Spleen (tissue), 11 donors: ENCODE results near the gene USP6NL. TPM values are rescaled to one million over a fixed set of nuclear protein-coding genes. Genes with fewer than 3 reads are reported as not detected.

Source experiments
- DNase-seq: peaks from one replicate; pipeline ENCODE4 v3.0.0-alpha.2; 2020
- H3K27ac ChIP-seq, 8 donors: fragments of 200-600 bp; sonication (generic) in 7 of 8; 1 replicate in 4 of 8; 2 replicates in 4 of 8; pipeline versions ENCODE4 v1.5.0 to v1.8.0; 2016 to 2021; ENCODE audit warnings: inconsistent platforms in 4 of 8, mild to moderate bottlenecking in 4 of 8, moderate library complexity in 1 of 8
- H3K27me3 ChIP-seq, 7 donors: fragments of 200-600 bp; sonication (generic) in 6 of 7; replicated peaks in 1 of 7; 1 replicate in 4 of 7; 2 replicates in 3 of 7; pipeline versions ENCODE4 v1.5.0 to v1.8.0; 2016 to 2021; ENCODE audit warnings: inconsistent platforms in 3 of 7, mild to moderate bottlenecking in 1 of 7
- H3K36me3 ChIP-seq, 6 donors: fragments of 200-600 bp; sonication (generic) in 5 of 6; 1 replicate in 4 of 6; 2 replicates in 2 of 6; pipeline versions ENCODE4 v1.5.0 to v1.8.0; 2016 to 2021; ENCODE audit warnings: inconsistent platforms in 2 of 6
- H3K4me1 ChIP-seq, 6 donors: fragments of 200-600 bp; sonication (generic) in 5 of 6; 1 replicate in 3 of 6; 2 replicates in 3 of 6; pipeline versions ENCODE4 v1.5.0 to v1.8.0; 2016 to 2021; ENCODE audit warnings: inconsistent platforms in 3 of 6
- H3K4me3 ChIP-seq, 8 donors: fragments of 200-600 bp; sonication (generic) in 7 of 8; 1 replicate in 4 of 8; 2 replicates in 4 of 8; pipeline versions ENCODE4 v1.5.0 to v1.8.0; 2016 to 2021; ENCODE audit warnings: inconsistent platforms in 4 of 8, mild to moderate bottlenecking in 4 of 8, moderate library complexity in 2 of 8
- H3K9me3 ChIP-seq, 8 donors: fragments of 200-600 bp; sonication (generic) in 7 of 8; 1 replicate in 4 of 8; 2 replicates in 4 of 8; pipeline versions ENCODE4 v1.5.0 to v1.8.0; 2016 to 2021; ENCODE audit warnings: inconsistent platforms in 4 of 8
- POLR2A ChIP-seq, 3 donors: fragments of 450-650 bp; IDR thresholded peaks; one replicate each; pipeline ENCODE4 v1.5.1; 2017; ENCODE audit warnings: antibody characterized with exemption in 3 of 3, mild to moderate bottlenecking in 1 of 3
- POLR2AphosphoS5 ChIP-seq, 3 donors: sonication (generic); formaldehyde crosslinking; IDR thresholded peaks; one replicate each; pipeline ENCODE4 v1.5.1; 2017; ENCODE audit warnings: antibody characterized with exemption in 3 of 3
- WGBS, 5 donors: extraction: QIAGEN DNeasy Blood & Tissue Kit in 3 of 5; methylation state at CpG; one replicate each; pipeline versions ENCODE4 v1.1.5 to v1.1.7; 2013 to 2018; 5-methylcytosine and 5-hydroxymethylcytosine counted together
- intact Hi-C: fragments of 100-400 bp; cut with DNase I; formaldehyde crosslinking; loops from one replicate; pipeline ENCODE4 v1.15.0; 2023; ENCODE audit warnings: low total_unique reads
- polyA plus RNA-seq, 3 donors: library from polyadenylated mRNA; stranded (reverse); fragments of 200-250 nt; gene quantifications; one replicate each; pipeline ENCODE4 v1.2.1, GENCODE V29; 2013
- total RNA-seq, 7 donors: library from RNA; depleted of rRNA in 3 of 7; stranded (reverse); fragments of >200 nt in 3 of 7; fragmentation: NEBNext Ultra II Directional in 4 of 7; extraction: Animal tissue kit (Norgen Biotek cat#: 25700) in 4 of 7; gene quantifications; one replicate each; pipeline versions ENCODE4 v1.1.0 to v1.2.1, GENCODE V29; 2016 to 2021
- TF ChIP-seq, protein P1 (sequence below), 11 experiments: fragments of 200-600 bp in 7 of 11; fragments of 450-650 bp in 4 of 11; sonication (generic) in 4 of 11; IDR thresholded peaks in 8 of 11; conservative IDR thresholded peaks in 3 of 11; 1 replicate in 7 of 11; 2 replicates in 4 of 11; pipeline versions ENCODE4 v1.4.0 to v1.8.0; 2016 to 2021; ENCODE audit warnings: antibody characterized with exemption in 11 of 11, inconsistent platforms in 4 of 11, mild to moderate bottlenecking in 1 of 11
- donor health status: healthy with polysubstance abuse.
- donor health status: DM: no; HTN: no; CAD: no; lungs with moderate emphysema.
- donor health status: DM: no; HTN: no; CAD: no.
- donor health status: Bipolar disorder and iron deficiency.
- donor health status: healthy.
- donor health status: DM: no; HTN: no; CAD: no.
- donor health status: DM: yes; HTN: yes; CAD: no.

The USP6NL gene
- total and polyA plus RNA-seq, 10 donors: 11.0 to 51.7 (median 37.7) TPM

DNA sequence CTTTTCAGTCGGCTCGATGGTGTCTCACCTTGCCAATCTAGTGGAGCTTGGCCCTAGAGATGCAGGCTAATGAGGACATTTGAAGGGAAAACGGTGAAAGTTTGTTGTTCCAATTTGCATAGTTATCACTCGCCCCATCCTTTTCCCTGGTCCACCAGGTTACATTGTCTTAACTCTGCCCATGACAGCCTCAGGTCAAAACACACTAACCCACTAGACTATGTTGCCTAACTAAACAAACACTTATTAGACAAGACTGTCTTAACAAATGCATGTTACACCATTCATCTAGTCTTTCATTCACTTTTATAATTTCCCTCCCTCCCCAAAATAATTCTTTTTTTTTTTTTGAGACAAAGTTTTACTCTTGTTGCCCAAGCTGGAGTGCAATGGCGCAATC lies 40.7 kb downstream of the USP6NL start:
- Histone ChIP-seq H3K4me1 (peaks cover 40 to 96% (median 62%) of the 10 kb centered on the region in 6 donors), H3K4me3 (no peak overlapping the region), H3K36me3 (no peaks in the 10 kb centered on the region), H3K27ac (no peak overlapping the region), H3K27me3 (no peaks in the 10 kb centered on the region), H3K9me3 (no peaks in the 10 kb centered on the region)
- DNase-seq: no peak
- 85 to 94% (median 88%) methylated on average over 5 of the region's 5 CpGs for WGBS, 5 donors
- TF ChIP-seq, protein P1, sequence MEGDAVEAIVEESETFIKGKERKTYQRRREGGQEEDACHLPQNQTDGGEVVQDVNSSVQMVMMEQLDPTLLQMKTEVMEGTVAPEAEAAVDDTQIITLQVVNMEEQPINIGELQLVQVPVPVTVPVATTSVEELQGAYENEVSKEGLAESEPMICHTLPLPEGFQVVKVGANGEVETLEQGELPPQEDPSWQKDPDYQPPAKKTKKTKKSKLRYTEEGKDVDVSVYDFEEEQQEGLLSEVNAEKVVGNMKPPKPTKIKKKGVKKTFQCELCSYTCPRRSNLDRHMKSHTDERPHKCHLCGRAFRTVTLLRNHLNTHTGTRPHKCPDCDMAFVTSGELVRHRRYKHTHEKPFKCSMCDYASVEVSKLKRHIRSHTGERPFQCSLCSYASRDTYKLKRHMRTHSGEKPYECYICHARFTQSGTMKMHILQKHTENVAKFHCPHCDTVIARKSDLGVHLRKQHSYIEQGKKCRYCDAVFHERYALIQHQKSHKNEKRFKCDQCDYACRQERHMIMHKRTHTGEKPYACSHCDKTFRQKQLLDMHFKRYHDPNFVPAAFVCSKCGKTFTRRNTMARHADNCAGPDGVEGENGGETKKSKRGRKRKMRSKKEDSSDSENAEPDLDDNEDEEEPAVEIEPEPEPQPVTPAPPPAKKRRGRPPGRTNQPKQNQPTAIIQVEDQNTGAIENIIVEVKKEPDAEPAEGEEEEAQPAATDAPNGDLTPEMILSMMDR (IDR thresholded peaks at IDR 0.05 in 8 of 11, conservative IDR thresholded peaks at IDR 0.05 in 3 of 11): no peak
- no peak for TF ChIP-seq POLR2A (IDR thresholded peaks at IDR 0.05)
- TF ChIP-seq POLR2AphosphoS5 (IDR thresholded peaks at IDR 0.05): no peak
- intact Hi-C loops: loop anchor here (5.0 kb wide), 1 partner anchor 38 kb away; no protein-coding TSS in a partner anchor

DNA sequence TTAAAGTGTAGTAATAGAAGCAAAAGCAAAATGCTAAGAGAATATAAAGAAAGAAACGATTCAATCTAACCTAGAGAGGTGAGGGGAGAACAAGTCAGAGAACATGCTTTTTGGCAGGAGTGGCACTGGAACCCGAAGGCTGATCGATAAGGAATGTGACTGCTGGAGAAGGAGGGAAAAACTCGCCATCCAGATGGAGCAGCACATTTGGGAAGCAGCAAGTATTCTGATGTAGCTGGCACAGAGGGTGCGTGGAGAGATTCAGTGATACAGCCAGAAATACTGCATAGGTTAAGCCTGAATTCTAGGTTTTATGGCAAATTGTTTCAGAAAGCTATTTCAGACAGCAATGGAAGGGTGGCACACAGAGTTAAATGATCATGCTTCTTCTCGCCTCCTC lies 42.0 kb downstream of the USP6NL start:
- intact Hi-C loops: no loop called here
- Histone ChIP-seq H3K4me3 (no peak overlapping the region), H3K27me3 (no peaks in the 10 kb centered on the region), H3K4me1 (peaks cover 33 to 96% (median 54%) of the 10 kb centered on the region in 6 donors), H3K36me3 (no peaks in the 10 kb centered on the region), H3K9me3 (no peaks in the 10 kb centered on the region), H3K27ac (no peak overlapping the region)
- TF ChIP-seq POLR2AphosphoS5 (IDR thresholded peaks at IDR 0.05) (no peak), POLR2A (IDR thresholded peaks at IDR 0.05) (no peak)
- TF ChIP-seq, protein P1 (IDR thresholded peaks at IDR 0.05 in 8 of 11, conservative IDR thresholded peaks at IDR 0.05 in 3 of 11): no peak
- DNase-seq: no peak
- WGBS, 5 donors: 86 to 94% (median 92%) methylated on average over 6 of the region's 6 CpGs

DNA sequence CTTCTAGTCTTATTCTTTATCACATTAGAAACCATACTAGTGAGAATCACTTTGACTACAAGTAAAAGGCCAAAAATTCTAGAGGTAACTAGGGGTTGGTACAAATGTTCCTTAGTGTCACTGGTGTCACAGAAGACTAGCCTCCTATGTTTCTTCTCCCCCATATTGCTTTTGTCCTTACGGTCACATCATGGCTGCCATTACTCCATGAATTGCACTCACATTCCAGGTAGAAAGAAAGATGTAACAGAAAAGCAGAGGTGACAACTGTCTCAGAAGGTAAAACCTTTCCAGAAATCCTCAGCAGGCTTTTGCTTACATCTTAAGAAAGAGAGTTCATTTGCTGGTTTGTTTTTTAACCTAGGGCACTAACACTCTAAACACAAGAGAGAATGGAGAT lies 42.9 kb downstream of the USP6NL start:
- Histone ChIP-seq H3K27ac (no peak overlapping the region), H3K9me3 (no peaks in the 10 kb centered on the region), H3K27me3 (no peaks in the 10 kb centered on the region), H3K4me1 (peaks cover 24 to 96% (median 52%) of the 10 kb centered on the region in 6 donors), H3K4me3 (no peak overlapping the region), H3K36me3 (no peaks in the 10 kb centered on the region)
- DNase-seq: no peak
- 88 to 100% (median 97%) methylated on average over 1 of the region's 1 CpG for WGBS, 5 donors
- intact Hi-C loops: no loop called here
- no peak for TF ChIP-seq POLR2A (IDR thresholded peaks at IDR 0.05)
- TF ChIP-seq, protein P1 (IDR thresholded peaks at IDR 0.05 in 8 of 11, conservative IDR thresholded peaks at IDR 0.05 in 3 of 11): no peak
- TF ChIP-seq POLR2AphosphoS5 (IDR thresholded peaks at IDR 0.05): no peak

DNA sequence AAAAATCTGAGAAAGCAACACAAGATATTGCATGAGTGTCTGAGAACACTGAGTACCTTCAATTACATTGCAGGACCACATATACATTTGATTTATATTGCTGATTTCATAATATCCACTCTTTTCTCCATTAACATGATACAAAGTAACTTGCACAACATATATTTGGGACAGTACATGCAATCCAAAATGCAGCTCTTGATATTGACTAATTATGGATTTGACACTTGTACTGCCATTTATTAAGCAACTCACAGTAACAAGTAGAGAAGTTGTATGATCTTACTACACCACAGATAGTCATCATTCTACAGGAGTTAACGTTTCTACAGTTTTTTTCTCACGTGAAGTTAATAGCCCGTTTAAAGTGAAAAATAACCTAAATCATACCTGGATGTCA lies 46.7 kb downstream of the USP6NL start:
- no peaks in the 10 kb centered on the region for H3K9me3 ChIP-seq
- peaks cover 15 to 95% (median 51%) of the 10 kb centered on the region in 6 donors for H3K4me1 ChIP-seq
- no peaks in the 10 kb centered on the region for H3K36me3 ChIP-seq
- TF ChIP-seq, protein P1 (IDR thresholded peaks at IDR 0.05 in 8 of 11, conservative IDR thresholded peaks at IDR 0.05 in 3 of 11): no peak
- TF ChIP-seq POLR2A (IDR thresholded peaks at IDR 0.05): no peak
- no peak for TF ChIP-seq POLR2AphosphoS5 (IDR thresholded peaks at IDR 0.05)
- H3K27me3 ChIP-seq: no peaks in the 10 kb centered on the region
- DNase-seq: no peak
- no peak overlapping the region for H3K4me3 ChIP-seq
- WGBS, 5 donors: 58 to 81% (median 69%) methylated on average over 3 of the region's 3 CpGs
- peak overlapping the region in 3 of 8 donors; percentile 3 to 41 (median 25) for H3K27ac ChIP-seq
- intact Hi-C loops: no loop called here
